HepG2 (cell line): ENCODE measurements around the gene RARG. TPM values are rescaled to one million over a fixed set of nuclear protein-coding genes. Genes with fewer than 3 reads are reported as not detected.

Experiments used
- ATF3 ChIP-seq: sonication (generic); formaldehyde crosslinking; IDR thresholded peaks from 2 replicates; pipeline ENCODE4 v1.4.0; 2020; ENCODE audit warnings: missing genetic modification reagents
- CCDC6 ChIP-seq: sonication (generic); formaldehyde crosslinking; IDR thresholded peaks from 2 replicates; pipeline ENCODE4 v1.8.1; 2022; ENCODE audit warnings: mild to moderate bottlenecking, missing genetic modification reagents, moderate library complexity
- CENPBD1 ChIP-seq: sonication (generic); formaldehyde crosslinking; IDR thresholded peaks from 2 replicates; pipeline ENCODE4 v1.8.0; 2022; ENCODE audit warnings: missing genetic modification reagents, low read depth, mild to moderate bottlenecking, borderline replicate concordance
- FOSL1 ChIP-seq: sonication (generic); formaldehyde crosslinking; IDR thresholded peaks from 2 replicates; pipeline ENCODE4 v1.9.0; 2021; ENCODE audit warnings: missing genetic modification reagents, borderline replicate concordance
- FOXM1 ChIP-seq: sonication (generic); formaldehyde crosslinking; IDR thresholded peaks from 2 replicates; pipeline ENCODE4 v1.5.0; 2020; ENCODE audit warnings: missing genetic modification reagents
- KDM6A ChIP-seq: IDR thresholded peaks from 2 replicates; pipeline ENCODE4 v1.6.1; 2016; ENCODE audit warnings: low read depth
- KLF16 ChIP-seq, 2 experiments: sonication (generic) in 1 of 2; formaldehyde crosslinking in 1 of 2; IDR thresholded peaks; 2 replicates each; pipeline versions ENCODE4 v1.6.1 to v1.8.0; 2016 to 2023; ENCODE audit warnings: missing genetic modification reagents in 2 of 2, missing compliant biosample characterization in 1 of 2
- MBD4 ChIP-seq: IDR thresholded peaks from 2 replicates; pipeline ENCODE4 v1.6.1; 2012; ENCODE audit warnings: low read length, inconsistent platforms, borderline replicate concordance
- SOX13 ChIP-seq, 3 experiments: fragments of 450-650 bp in 1 of 3; sonication (generic) in 1 of 3; formaldehyde crosslinking in 1 of 3; IDR thresholded peaks in 2 of 3; conservative IDR thresholded peaks in 1 of 3; 2 replicates each; pipeline versions ENCODE4 v1.5.0 to v1.6.1; 2016 to 2020; ENCODE audit warnings: antibody characterized with exemption in 1 of 3, mild to moderate bottlenecking in 1 of 3, missing compliant biosample characterization in 1 of 3, missing genetic modification reagents in 1 of 3, moderate library complexity in 1 of 3
- SRF ChIP-seq: IDR thresholded peaks from 2 replicates; pipeline ENCODE4 v1.6.1; 2011; ENCODE audit warnings: mild to moderate bottlenecking, low read depth, low read length, moderate library complexity
- ZFP90 ChIP-seq: sonication (generic); formaldehyde crosslinking; IDR thresholded peaks from 2 replicates; pipeline ENCODE4 v1.8.0; 2022; ENCODE audit warnings: missing genetic modification reagents, mild to moderate bottlenecking, inconsistent platforms, borderline replicate concordance
- ZNF446 ChIP-seq: sonication (generic); formaldehyde crosslinking; IDR thresholded peaks from 2 replicates; pipeline ENCODE4 v1.5.0; 2020; ENCODE audit warnings: mild to moderate bottlenecking, missing genetic modification reagents
- ZNF496 ChIP-seq: sonication (generic); formaldehyde crosslinking; IDR thresholded peaks from 2 replicates; pipeline ENCODE4 v1.8.1; 2023; ENCODE audit warnings: mild to moderate bottlenecking, moderate library complexity, missing genetic modification reagents; ENCODE audit not compliant: insufficient replicate concordance
- ZNF501 ChIP-seq: sonication (generic); formaldehyde crosslinking; IDR thresholded peaks from 2 replicates; pipeline ENCODE4 v1.5.1; 2020; ENCODE audit warnings: mild to moderate bottlenecking, moderate library complexity, missing genetic modification reagents
- ZNF747 ChIP-seq: sonication (generic); formaldehyde crosslinking; IDR thresholded peaks from 2 replicates; pipeline ENCODE4 v1.8.1; 2023; ENCODE audit warnings: missing genetic modification reagents, mild to moderate bottlenecking, borderline replicate concordance
- ZNF83 ChIP-seq: sonication (generic); formaldehyde crosslinking; IDR thresholded peaks from 2 replicates; pipeline ENCODE4 v1.4.0; 2020; ENCODE audit warnings: missing genetic modification reagents, mild to moderate bottlenecking, borderline replicate concordance
- ZNF891 ChIP-seq: sonication (generic); formaldehyde crosslinking; IDR thresholded peaks from 2 replicates; pipeline ENCODE4 v1.5.0; 2020; ENCODE audit warnings: mild to moderate bottlenecking, missing genetic modification reagents
- polyA plus RNA-seq, 8 experiments: library from polyadenylated mRNA; depleted of rRNA in 3 of 8; stranded (reverse) in 7 of 8; unstranded in 1 of 8; fragments of >200 nt; fragmentation: Illumina TruSeq in 4 of 8; extraction: Trizol in 4 of 8; gene quantifications; 2 replicates each; pipeline versions ENCODE4 v1.2.1 to v1.2.3, GENCODE V29; 2011 to 2016; ENCODE audit warnings: low read depth in 4 of 8, missing spikeins in 1 of 8, mixed read lengths in 1 of 8; ENCODE audit not compliant: insufficient read depth in 1 of 8
- total RNA-seq, 5 experiments: library from RNA; depleted of rRNA; stranded (reverse); fragments of >200 nt; fragmentation: Illumina TruSeq; extraction: Trizol; gene quantifications; 2 replicates each; pipeline ENCODE4 v1.2.3, GENCODE V29; 2016; ENCODE audit warnings: low read depth in 1 of 5
- TF ChIP-seq, protein P1 (sequence below): sonication (generic); formaldehyde crosslinking; IDR thresholded peaks from 2 replicates; pipeline ENCODE4 v1.4.0; 2020; ENCODE audit warnings: missing genetic modification reagents
- TF ChIP-seq, protein P2 (sequence below): sonication (generic); formaldehyde crosslinking; IDR thresholded peaks from 2 replicates; pipeline ENCODE4 v1.8.1; 2023; ENCODE audit warnings: mild to moderate bottlenecking, missing genetic modification reagents
- TF ChIP-seq, protein P3 (sequence below): sonication (generic); formaldehyde crosslinking; IDR thresholded peaks from 2 replicates; pipeline ENCODE4 v1.5.0; 2020; ENCODE audit warnings: mild to moderate bottlenecking, missing genetic modification reagents, borderline replicate concordance
- TF ChIP-seq, protein P4 (sequence below): fragments of 450-650 bp; IDR thresholded peaks from 2 replicates; pipeline ENCODE4 v1.6.1; 2017; ENCODE audit warnings: mild to moderate bottlenecking

Gene RARG
- total and polyA plus RNA-seq, 2 of the 13 experiments (the other 11 are each of a cell fraction or from before 2014, with no cell fraction given), result 0.77 to 1.5 TPM

GRCh38 chr12:53174881-53175491 lies 57.0 kb downstream of the RARG start (continued):
- TF ChIP-seq ZNF496 (CRISPR knock-in tag), result no peak
- no peak for TF ChIP-seq ZNF83 (CRISPR knock-in tag)
- no peak for TF ChIP-seq ZNF446 (CRISPR knock-in tag)
- TF ChIP-seq ZNF891 (CRISPR knock-in tag), result no peak
- TF ChIP-seq, protein P1, sequence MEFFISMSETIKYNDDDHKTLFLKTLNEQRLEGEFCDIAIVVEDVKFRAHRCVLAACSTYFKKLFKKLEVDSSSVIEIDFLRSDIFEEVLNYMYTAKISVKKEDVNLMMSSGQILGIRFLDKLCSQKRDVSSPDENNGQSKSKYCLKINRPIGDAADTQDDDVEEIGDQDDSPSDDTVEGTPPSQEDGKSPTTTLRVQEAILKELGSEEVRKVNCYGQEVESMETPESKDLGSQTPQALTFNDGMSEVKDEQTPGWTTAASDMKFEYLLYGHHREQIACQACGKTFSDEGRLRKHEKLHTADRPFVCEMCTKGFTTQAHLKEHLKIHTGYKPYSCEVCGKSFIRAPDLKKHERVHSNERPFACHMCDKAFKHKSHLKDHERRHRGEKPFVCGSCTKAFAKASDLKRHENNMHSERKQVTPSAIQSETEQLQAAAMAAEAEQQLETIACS (CRISPR knock-in tag), result peak; percentile 33; the same call in 1 of the 2 replicates
- TF ChIP-seq FOXM1 (CRISPR knock-in tag), result no peak
- TF ChIP-seq KLF16 (CRISPR knock-in tag; IDR thresholded peaks at IDR 0.05), result no peak; a peak in 1 of 4 replicates
- TF ChIP-seq FOSL1 (CRISPR knock-in tag), result no peak
- TF ChIP-seq, protein P2, sequence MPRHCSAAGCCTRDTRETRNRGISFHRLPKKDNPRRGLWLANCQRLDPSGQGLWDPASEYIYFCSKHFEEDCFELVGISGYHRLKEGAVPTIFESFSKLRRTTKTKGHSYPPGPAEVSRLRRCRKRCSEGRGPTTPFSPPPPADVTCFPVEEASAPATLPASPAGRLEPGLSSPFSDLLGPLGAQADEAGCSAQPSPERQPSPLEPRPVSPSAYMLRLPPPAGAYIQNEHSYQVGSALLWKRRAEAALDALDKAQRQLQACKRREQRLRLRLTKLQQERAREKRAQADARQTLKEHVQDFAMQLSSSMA, result no peak
- TF ChIP-seq MBD4, result no peak
- no peak for TF ChIP-seq ZNF747 (CRISPR knock-in tag)
- TF ChIP-seq, protein P3, sequence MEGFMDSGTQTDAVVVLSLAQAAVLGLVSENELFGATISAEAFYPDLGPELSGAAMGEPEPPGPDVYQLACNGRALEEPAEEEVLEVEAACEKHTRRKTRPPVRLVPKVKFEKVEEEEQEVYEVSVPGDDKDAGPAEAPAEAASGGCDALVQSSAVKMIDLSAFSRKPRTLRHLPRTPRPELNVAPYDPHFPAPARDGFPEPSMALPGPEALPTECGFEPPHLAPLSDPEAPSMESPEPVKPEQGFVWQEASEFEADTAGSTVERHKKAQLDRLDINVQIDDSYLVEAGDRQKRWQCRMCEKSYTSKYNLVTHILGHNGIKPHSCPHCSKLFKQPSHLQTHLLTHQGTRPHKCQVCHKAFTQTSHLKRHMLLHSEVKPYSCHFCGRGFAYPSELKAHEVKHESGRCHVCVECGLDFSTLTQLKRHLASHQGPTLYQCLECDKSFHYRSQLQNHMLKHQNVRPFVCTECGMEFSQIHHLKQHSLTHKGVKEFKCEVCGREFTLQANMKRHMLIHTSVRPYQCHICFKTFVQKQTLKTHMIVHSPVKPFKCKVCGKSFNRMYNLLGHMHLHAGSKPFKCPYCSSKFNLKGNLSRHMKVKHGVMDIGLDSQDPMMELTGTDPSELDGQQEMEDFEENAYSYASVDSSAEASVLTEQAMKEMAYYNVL (CRISPR knock-in tag), result 0 out of 2 replicates have a peak, but pooled peaks have one; percentile 74
- no peak for TF ChIP-seq SRF
- TF ChIP-seq KDM6A, result no peak
- TF ChIP-seq ATF3 (CRISPR knock-in tag), result no peak
- TF ChIP-seq CENPBD1 (CRISPR knock-in tag), result no peak
- TF ChIP-seq SOX13 (IDR thresholded peaks at IDR 0.05), result peak; percentile 21; the same call in 1 of the 2 replicates
- TF ChIP-seq SOX13 (CRISPR knock-in tag; conservative IDR thresholded peaks at IDR 0.05 in 1 of 2, IDR thresholded peaks at IDR 0.05 in 1 of 2), result peak in 1 of 2 experiments; percentile 39; a peak in 1 of 4 replicates
- no peak for TF ChIP-seq ZFP90 (CRISPR knock-in tag)
- TF ChIP-seq ZNF501 (CRISPR knock-in tag), result 0 out of 2 replicates have a peak, but pooled peaks have one; percentile 17
- TF ChIP-seq, protein P4, sequence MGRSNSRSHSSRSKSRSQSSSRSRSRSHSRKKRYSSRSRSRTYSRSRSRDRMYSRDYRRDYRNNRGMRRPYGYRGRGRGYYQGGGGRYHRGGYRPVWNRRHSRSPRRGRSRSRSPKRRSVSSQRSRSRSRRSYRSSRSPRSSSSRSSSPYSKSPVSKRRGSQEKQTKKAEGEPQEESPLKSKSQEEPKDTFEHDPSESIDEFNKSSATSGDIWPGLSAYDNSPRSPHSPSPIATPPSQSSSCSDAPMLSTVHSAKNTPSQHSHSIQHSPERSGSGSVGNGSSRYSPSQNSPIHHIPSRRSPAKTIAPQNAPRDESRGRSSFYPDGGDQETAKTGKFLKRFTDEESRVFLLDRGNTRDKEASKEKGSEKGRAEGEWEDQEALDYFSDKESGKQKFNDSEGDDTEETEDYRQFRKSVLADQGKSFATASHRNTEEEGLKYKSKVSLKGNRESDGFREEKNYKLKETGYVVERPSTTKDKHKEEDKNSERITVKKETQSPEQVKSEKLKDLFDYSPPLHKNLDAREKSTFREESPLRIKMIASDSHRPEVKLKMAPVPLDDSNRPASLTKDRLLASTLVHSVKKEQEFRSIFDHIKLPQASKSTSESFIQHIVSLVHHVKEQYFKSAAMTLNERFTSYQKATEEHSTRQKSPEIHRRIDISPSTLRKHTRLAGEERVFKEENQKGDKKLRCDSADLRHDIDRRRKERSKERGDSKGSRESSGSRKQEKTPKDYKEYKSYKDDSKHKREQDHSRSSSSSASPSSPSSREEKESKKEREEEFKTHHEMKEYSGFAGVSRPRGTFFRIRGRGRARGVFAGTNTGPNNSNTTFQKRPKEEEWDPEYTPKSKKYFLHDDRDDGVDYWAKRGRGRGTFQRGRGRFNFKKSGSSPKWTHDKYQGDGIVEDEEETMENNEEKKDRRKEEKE, result no peak
- TF ChIP-seq CCDC6 (CRISPR knock-in tag), result 0 out of 2 replicates have a peak, but pooled peaks have one; percentile 51
